Urinary bladder (tissue), 4 donors: ENCODE data around the gene LRRC66. TPM values are rescaled to one million over a fixed set of nuclear protein-coding genes. Genes with fewer than 3 reads are reported as not detected.

ENCODE experiments used
- DNase-seq: peaks from one replicate; pipeline ENCODE4 v3.0.0-alpha.2; 2015; ENCODE audit errors: extremely low spot score
- H3K27ac ChIP-seq: one replicate; pipeline ENCODE4 v1.5.1; 2013; ENCODE audit warnings: low read depth, mild to moderate bottlenecking, moderate library complexity
- H3K36me3 ChIP-seq: one replicate; pipeline ENCODE4 v1.6.1; 2013; ENCODE audit warnings: mild to moderate bottlenecking, moderate library complexity; ENCODE audit not compliant: insufficient read depth
- H3K4me1 ChIP-seq: one replicate; pipeline ENCODE4 v1.6.1; 2013; ENCODE audit warnings: mild to moderate bottlenecking, moderate library complexity; ENCODE audit not compliant: insufficient read depth
- H3K4me3 ChIP-seq: one replicate; pipeline ENCODE4 v1.5.1; 2013; ENCODE audit warnings: low read depth, low read length
- WGBS: extraction: QIAGEN DNeasy Blood & Tissue Kit; methylation state at CpG from one replicate; pipeline ENCODE4 v1.1.7; 2013; 5-methylcytosine and 5-hydroxymethylcytosine counted together
- polyA plus RNA-seq: library from polyadenylated mRNA; stranded (reverse); fragments of 200-250 nt; gene quantifications from one replicate; pipeline ENCODE4 v1.2.3, GENCODE V29; 2013
- total RNA-seq: library from RNA; depleted of rRNA; stranded (reverse); fragments of >200 nt; gene quantifications from one replicate; pipeline ENCODE4 v1.2.3, GENCODE V29; 2014
- donor health status: healthy with polysubstance abuse.
- donor health status: healthy.

Gene LRRC66
- total and polyA plus RNA-seq, 2 donors, result 0.16 to 0.63 TPM

- H3K4me1 ChIP-seq, result peaks cover 2% of the 10 kb centered on the region
- no peaks in the 10 kb centered on the region for H3K36me3 ChIP-seq
- peak overlapping the region; percentile 97 for H3K4me3 ChIP-seq
- under 1% methylated on average over 25 of the region's 25 CpGs for WGBS
- H3K27ac ChIP-seq, result peak overlapping the region; percentile 32
- no peak for DNase-seq
Measured at GRCh38 chr4:52037689-52038102, 17.5 kb upstream of the LRRC66 start.

GRCh38 chr4:52036886-52037530, 16.8 kb upstream of the LRRC66 start:
- H3K27ac ChIP-seq, result no peak overlapping the region
- 35% methylated on average over 7 of the region's 7 CpGs for WGBS
- H3K4me1 ChIP-seq, result peaks cover 2% of the 10 kb centered on the region
- no peaks in the 10 kb centered on the region for H3K36me3 ChIP-seq
- H3K4me3 ChIP-seq, result peak overlapping the region; percentile 97
- DNase-seq, result no peak

- H3K4me3 ChIP-seq, result no peak overlapping the region
- WGBS, result 98% methylated on average over 2 of the region's 2 CpGs
- H3K4me1 ChIP-seq, result peaks cover 2% of the 10 kb centered on the region
- DNase-seq, result no peak
- H3K36me3 ChIP-seq, result no peaks in the 10 kb centered on the region
- no peak overlapping the region for H3K27ac ChIP-seq
Measured at GRCh38 chr4:52035190-52035589, 15.0 kb upstream of the LRRC66 start.

- 90% methylated on average over 1 of the region's 1 CpG for WGBS
- DNase-seq, result no peak
- H3K27ac ChIP-seq, result no peak overlapping the region
- H3K4me1 ChIP-seq, result peaks cover 2% of the 10 kb centered on the region
- no peaks in the 10 kb centered on the region for H3K36me3 ChIP-seq
- no peak overlapping the region for H3K4me3 ChIP-seq
Measured at GRCh38 chr4:52032005-52032404, 11.8 kb upstream of the LRRC66 start.

- no peak overlapping the region for H3K4me3 ChIP-seq
- no peaks in the 10 kb centered on the region for H3K36me3 ChIP-seq
- H3K4me1 ChIP-seq, result no peaks in the 10 kb centered on the region
- 77% methylated on average over 1 of the region's 1 CpG for WGBS
- H3K27ac ChIP-seq, result no peak overlapping the region
- DNase-seq, result no peak
Measured at GRCh38 chr4:52028970-52029369, 8.8 kb upstream of the LRRC66 start.

GRCh38 chr4:52017814-52018213, 2.3 kb downstream of the LRRC66 start:
- no peak overlapping the region for H3K4me3 ChIP-seq
- H3K4me1 ChIP-seq, result no peaks in the 10 kb centered on the region
- no peak for DNase-seq
- WGBS, result 24% methylated on average over 1 of the region's 1 CpG
- no peak overlapping the region for H3K27ac ChIP-seq
- peaks cover 2% of the 10 kb centered on the region for H3K36me3 ChIP-seq

GRCh38 chr4:52016981-52017380, 3.2 kb downstream of the LRRC66 start:
- WGBS, result 84% methylated on average over 3 of the region's 3 CpGs
- Histone ChIP-seq H3K27ac (no peak overlapping the region), H3K36me3 (peaks cover 2% of the 10 kb centered on the region), H3K4me3 (no peak overlapping the region), H3K4me1 (no peaks in the 10 kb centered on the region)
- DNase-seq, result no peak

- H3K36me3 ChIP-seq, result no peaks in the 10 kb centered on the region
- H3K4me1 ChIP-seq, result no peaks in the 10 kb centered on the region
- 66% methylated on average over 7 of the region's 7 CpGs for WGBS
- H3K4me3 ChIP-seq, result no peak overlapping the region
- no peak overlapping the region for H3K27ac ChIP-seq
- DNase-seq, result no peak
Measured at GRCh38 chr4:52015366-52015765, 4.8 kb downstream of the LRRC66 start.

GRCh38 chr4:52014903-52015302, 5.3 kb downstream of the LRRC66 start:
- no peak overlapping the region for H3K27ac ChIP-seq
- H3K36me3 ChIP-seq, result no peaks in the 10 kb centered on the region
- no peak for DNase-seq
- WGBS, result 52% methylated on average over 1 of the region's 1 CpG
- no peak overlapping the region for H3K4me3 ChIP-seq
- H3K4me1 ChIP-seq, result no peaks in the 10 kb centered on the region

GRCh38 chr4:52012651-52013050, 7.5 kb downstream of the LRRC66 start:
- Histone ChIP-seq H3K4me3 (no peak overlapping the region), H3K36me3 (no peaks in the 10 kb centered on the region), H3K4me1 (no peaks in the 10 kb centered on the region), H3K27ac (no peak overlapping the region)
- 96% methylated on average over 1 of the region's 1 CpG for WGBS
- no peak for DNase-seq

GRCh38 chr4:52010986-52011385, 9.2 kb downstream of the LRRC66 start:
- Histone ChIP-seq H3K27ac (no peak overlapping the region), H3K4me3 (no peak overlapping the region), H3K4me1 (no peaks in the 10 kb centered on the region), H3K36me3 (no peaks in the 10 kb centered on the region)
- DNase-seq, result no peak
- WGBS, result 97% methylated on average over 2 of the region's 2 CpGs

GRCh38 chr4:52006887-52007286, 13.3 kb downstream of the LRRC66 start:
- Histone ChIP-seq H3K36me3 (no peaks in the 10 kb centered on the region), H3K27ac (no peak overlapping the region), H3K4me1 (no peaks in the 10 kb centered on the region), H3K4me3 (no peak overlapping the region)
- no peak for DNase-seq
- 95% methylated on average over 4 of the region's 4 CpGs for WGBS

- DNase-seq, result no peak
- 97% methylated on average over 1 of the region's 2 CpGs for WGBS
- H3K27ac ChIP-seq, result no peak overlapping the region
Measured at GRCh38 chr4:52005604-52006273, 14.4 kb downstream of the LRRC66 start.

GRCh38 chr4:52004414-52004813, 15.7 kb downstream of the LRRC66 start:
- Histone ChIP-seq H3K4me3 (no peak overlapping the region), H3K4me1 (no peaks in the 10 kb centered on the region), H3K27ac (no peak overlapping the region), H3K36me3 (no peaks in the 10 kb centered on the region)
- DNase-seq, result no peak

More at GRCh38 chr4:52005604-52006273, 14.4 kb downstream of the LRRC66 start:
- Histone ChIP-seq H3K4me3 (no peak overlapping the region), H3K4me1 (no peaks in the 10 kb centered on the region), H3K36me3 (no peaks in the 10 kb centered on the region)
